Eye (tissue), 1 donor: ENCODE data around the gene PDE6C.

Source experiments
- DNase-seq: peaks from one replicate; pipeline ENCODE4 v3.0.0-alpha.2; 2015

PDE6C gene

DNA sequence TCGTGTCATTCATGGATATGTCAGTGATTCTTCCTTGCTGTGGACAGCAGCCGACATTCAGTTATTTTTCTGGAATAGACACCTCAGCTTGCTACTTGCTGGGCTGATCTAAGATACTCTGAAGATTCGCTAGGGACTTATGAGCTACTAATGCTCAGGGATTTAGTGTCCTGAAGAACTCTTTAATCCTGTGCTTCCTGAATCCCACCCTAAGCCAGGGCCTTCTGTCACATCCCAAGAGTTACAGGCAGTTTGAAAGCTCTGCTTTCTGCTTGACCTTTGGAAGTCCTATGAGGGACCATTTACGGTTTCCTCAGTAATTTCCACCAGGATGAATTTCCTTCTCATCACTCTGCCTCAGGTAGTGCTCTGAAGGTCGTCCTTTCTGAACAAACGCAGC, at the start of gene PDE6C:
Gene PDE6C (plus strand): TSS at position 227 of the 400 bp plus-strand sequence. CDS start 189 bp downstream, outside the sequence.
- DNase-seq = no peak

DNA sequence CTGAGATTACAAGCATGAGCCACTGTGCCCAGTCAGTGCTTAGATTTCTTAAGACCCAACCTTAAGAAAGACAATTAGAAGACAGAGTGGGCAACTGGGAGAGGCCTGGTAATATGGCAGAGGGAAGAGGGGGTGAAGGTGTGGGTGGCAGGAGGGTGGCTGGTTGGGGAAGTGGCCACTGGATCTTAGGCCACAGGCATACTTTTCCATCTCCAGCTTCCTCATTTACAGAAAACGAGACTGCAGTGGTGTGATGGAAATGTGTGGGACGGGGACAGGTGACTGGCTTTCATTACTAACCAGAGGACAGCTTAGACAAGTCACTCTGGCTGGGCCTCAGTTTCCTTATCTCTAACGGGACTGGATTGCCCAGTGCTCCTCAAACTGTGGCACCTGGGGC, 46.9 kb upstream of the PDE6C start:
- DNase-seq = no peak

DNA sequence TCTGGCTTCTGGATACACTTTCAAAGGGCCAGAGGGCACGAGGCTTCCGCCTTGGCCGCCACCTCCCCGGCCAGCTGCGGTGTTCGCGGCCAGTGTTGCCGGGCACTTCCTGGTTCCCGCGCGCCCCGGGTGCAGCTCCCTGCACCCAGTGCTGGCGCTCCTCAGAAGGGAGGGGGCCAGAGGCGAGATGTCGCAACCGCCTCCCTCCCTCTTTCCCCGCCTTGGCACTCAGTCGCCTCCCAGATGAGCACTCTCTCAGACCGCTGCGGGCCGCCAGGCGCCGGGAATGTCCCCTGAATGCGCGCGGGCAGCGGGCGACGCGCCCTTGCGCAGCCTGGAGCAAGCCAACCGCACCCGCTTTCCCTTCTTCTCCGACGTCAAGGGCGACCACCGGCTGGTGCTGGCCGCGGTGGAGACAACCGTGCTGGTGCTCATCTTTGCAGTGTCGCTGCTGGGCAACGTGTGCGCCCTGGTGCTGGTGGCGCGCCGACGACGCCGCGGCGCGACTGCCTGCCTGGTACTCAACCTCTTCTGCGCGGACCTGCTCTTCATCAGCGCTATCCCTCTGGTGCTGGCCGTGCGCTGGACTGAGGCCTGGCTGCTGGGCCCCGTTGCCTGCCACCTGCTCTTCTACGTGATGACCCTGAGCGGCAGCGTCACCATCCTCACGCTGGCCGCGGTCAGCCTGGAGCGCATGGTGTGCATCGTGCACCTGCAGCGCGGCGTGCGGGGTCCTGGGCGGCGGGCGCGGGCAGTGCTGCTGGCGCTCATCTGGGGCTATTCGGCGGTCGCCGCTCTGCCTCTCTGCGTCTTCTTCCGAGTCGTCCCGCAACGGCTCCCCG, 45.7 kb upstream of the PDE6C start, which contains the start of gene FFAR4:
Gene FFAR4 (plus strand): TSS at position 231 of the 842 bp plus-strand sequence. CDS start 56 bp downstream, at position 287.
- DNase-seq = peak; percentile 50

DNA sequence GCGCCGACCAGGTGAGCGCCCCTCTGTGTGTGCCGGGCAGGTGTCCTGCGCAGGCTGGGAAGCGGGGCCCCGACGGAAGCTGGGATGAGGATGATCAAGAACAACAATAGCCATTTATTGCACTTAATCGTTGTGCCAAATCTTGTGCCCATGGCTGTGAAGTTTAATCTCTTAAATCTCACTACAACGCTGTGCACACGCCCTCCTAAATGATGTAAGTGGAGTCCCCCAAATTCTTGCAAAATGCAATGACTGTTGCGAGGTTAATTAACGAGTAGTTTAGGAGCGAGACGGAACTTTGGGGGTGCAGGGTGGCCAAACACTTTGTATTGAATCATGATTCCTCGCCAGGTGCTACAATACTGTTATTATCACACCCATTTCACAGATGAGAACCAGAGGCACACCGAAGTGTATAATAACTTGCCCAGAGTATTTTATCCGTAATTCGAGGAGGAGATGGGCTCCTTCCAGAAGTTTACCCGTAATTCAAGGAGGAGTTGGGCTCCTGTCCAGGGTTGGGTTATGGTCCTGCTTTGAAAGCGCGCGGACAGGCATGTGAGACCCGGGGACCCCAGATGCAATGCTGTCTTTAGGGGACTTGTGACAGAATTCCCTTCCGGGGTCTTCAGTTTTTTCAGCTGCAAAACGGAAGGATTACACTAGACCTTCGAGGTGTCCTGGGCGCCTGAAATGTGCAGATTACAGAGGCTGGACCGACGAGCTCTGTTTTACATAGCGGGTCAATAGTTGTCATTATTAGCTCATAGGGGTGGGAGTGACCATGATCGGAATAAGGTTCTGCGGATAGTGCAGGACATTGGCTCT, 44.8 kb upstream of the PDE6C start:
- peak; percentile 24 for DNase-seq

DNA sequence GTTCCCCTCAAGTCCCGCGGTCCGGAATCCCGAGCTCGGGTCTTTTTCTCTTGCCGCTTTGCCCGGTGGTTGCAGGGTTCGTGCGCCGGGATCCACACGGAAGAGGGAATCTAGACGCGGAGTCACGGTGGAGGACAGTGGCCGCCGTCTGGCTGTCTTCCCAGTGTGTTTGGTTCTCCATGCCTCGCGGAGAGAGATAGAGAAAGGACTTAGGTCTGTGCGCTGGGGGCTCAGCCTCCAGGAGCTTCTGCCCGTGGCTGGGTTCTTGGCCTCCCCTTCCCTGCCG, 44.3 kb upstream of the PDE6C start:
- no peak for DNase-seq

DNA sequence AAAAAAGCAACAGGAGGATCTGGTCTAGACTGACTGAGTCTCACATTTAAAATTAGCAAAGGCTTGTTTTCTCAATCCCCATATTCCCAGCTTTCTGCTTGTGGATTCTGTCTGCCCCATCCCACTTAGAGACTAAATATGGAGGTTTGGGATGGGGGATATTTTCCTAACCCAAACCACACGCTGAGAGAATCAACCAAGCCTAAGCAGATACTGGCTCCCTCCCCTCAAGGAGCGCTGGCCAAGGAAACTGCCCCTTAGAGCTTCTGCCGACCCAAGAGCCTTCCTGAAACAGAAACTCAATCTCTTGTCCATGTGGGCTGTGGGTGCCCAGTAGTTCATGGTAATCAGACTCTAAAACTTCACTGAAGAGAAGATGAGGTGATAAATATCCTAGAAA, 42.0 kb upstream of the PDE6C start:
- DNase-seq = no peak

DNA sequence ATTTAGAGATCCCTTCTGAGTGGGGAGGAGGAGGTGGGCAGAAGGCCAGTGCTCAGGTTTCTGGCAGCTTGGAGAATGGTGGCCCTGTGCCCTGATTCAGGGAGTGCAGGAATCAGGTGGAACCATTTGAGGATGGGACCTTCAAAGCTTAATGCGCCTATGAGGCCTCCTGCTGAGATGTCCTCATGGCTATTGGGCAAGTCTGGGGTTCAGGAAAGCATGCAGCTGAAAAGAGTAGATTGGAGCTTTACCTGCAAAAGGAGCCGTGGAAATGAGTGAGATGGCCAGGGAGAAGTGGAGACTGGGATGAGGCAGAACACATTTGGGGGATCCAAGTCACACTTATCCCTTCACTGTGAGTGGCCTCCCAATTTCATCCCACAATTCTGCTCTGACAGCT, 39.7 kb upstream of the PDE6C start:
- no peak for DNase-seq

DNA sequence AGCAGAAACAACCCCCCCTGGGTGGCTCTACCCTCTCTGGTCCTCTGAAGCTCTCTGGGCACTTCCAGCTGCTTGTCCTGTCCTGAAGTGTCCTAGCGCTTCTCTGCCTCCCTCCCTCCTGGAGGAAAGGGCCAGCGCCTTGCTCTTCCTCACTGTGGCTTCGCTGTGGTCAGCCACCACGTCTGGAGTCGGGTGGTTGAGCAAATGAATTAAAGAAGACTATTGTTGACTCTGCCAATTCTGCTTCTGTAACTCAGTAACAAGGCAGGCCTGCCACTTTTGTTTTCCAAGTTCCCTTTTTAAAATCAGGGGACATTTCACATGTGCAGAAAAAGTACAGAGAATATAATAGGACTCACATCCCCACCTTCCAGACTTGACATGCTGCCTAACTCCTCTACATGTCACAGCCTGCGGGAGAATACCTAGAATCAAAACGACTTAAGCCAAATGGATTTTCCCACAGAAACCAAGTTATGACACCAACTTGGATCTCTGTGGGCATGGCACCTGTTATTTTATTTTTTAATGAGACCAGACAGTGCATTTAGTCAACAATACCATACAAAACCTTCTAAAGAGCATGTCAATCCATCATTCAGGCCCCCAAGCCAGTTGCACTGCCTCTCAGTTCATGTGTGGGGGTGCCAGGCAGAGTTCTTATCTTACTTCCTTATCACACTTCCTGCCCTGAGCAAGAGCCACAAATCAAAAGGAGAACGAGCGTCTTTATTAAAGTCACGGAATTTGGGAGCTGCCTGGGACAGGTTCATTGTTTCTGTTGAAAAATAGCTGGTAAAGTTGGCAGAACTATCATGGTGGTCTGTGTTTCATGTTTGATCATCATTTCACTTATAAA, 39.1 kb upstream of the PDE6C start:
- DNase-seq = no peak

DNA sequence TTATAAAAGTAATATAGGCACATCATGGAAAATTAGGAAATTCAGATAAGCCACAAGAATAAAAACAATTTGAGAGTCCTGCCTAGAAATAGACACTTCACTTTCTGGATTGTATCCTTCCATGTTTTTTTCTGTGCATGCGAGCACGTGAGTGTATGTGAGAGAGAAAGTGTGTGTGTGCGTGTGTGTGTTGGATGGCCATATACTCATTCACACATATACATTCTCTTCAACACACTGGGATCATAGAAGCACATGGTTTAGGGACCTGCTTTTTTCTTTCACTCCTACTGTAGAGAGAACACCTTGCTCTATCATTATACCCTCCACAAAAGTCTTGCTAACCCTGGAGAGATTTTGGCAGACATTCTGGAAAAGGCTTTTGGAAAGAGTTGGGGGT, 38.4 kb upstream of the PDE6C start:
- no peak for DNase-seq

DNA sequence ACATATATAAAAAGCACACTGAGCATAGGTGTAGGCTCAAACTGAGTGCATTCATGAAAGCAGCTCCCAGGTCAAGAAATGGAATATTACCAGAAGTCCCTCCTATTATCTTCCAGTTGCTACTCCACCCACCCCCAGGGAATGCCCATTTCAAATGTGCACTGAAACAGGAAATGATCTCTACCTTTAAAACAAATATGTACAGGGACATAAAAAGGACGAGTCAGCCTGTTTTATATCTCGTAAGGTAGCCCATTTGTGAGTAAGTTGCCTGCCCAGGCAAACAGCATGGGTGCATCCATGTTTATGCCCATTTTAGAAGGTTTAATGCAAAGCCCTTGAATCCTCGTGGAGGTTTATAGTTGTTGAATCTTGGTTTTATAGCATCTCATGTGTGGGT, 35.4 kb upstream of the PDE6C start:
- no peak for DNase-seq

DNA sequence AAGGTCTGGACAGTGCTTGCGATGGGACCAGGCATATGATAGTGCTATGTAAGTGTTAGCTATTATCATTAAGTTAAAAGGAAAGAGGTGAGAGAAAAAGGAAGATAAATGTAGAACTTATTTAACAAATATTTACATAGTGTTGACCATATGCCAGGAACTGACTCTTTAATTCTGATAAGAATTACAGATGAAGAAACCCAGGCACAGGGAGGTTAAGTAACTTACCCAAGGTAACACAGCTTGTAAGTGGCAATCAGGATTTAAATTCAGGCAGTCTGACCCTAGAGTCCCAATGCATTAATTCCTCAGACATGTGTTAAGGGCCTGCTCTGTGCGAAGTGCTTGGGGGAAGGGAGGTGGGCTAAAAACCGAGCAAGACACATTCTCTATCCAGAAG, 34.8 kb upstream of the PDE6C start:
- DNase-seq = no peak

DNA sequence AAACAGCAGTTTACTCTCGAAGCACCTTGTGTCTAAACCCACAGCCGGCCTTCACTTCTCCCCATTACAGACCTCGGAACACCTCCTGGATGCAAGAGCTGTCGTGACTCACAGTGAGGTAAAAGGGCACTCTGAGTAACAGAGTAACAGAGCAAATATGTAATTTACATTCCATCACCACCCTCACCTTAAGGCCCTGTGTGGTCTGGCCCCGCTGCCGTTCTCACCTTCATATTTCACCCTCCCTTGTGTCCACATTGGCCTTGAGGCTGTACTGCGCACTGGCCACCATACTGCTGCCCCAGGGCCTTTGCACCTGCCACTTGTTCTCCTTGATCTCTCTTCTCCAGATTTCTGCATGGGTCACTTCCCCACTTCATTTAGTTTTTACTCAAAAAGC, 33.2 kb upstream of the PDE6C start:
- no peak for DNase-seq

DNA sequence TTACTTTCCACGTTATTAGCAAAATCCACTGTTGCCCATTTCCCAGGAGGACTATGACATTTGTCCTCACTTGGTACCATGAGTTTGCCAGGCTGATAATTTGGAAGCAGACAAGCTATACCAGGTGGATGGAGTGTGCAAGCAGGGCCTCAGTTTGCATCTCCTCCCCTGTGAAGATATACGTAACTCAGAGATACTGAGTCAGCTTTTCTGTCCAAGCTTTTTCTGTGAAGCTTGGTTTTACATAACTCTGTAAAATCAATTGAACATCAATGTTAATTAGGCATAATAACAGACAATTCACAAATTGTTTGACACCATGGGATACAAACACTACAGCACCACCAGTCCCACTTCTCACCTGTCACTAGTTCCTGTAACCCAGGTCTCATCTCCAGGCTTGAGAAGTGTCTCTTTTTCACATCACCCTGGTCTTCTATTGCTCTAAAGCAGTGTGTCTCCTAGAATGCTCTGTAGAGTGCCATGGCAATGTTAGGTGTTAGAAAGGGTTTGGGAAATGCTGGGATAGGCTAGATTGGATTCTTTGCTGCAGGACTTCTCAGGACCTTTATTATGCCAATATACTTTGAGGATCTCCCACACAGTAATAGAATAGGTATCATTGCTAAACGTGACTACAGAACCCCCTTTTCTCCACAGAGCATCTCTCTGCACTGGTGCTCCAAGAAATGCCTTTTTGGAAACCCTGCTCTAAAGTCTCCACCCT, 32.2 kb upstream of the PDE6C start:
- no peak for DNase-seq

DNA sequence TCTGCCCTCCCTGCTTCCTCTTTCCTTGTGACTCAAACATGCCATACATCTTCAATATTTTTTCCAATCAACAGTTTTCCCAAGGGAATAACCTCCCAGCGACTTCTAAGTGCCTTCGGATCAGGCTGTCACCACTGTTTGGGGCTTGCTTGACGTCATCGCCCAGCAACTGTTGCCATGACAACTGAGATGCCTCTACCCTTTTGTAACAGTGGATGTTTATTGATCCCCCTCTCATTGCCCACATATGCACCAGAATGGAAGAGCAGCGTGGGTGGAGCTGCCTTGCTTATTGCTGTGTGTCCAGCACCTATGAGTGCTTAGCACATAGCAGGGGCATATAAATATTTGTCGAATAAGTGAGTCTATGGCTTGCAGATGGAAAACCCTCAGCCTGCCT, 31.5 kb upstream of the PDE6C start:
- DNase-seq = peak; percentile 94

DNA sequence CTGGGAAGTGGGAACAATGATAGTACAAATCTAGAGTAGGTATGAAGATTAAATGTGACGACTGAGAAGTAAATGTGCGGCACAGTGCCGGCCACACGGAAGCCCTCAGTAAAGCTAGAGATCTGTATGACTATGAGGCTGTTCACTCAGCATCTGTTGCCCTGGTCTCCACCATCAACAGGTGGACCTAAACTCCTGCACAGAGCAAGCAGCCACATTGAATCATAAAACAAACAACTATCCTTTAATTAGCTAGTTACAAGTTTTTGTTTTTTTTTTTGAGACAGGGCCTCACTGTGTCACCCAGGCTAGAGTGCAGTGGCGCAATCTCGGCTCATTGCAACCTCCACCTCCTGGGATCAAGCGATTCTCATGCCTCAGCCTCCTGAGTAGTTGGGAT, 27.9 kb upstream of the PDE6C start:
- no peak for DNase-seq

DNA sequence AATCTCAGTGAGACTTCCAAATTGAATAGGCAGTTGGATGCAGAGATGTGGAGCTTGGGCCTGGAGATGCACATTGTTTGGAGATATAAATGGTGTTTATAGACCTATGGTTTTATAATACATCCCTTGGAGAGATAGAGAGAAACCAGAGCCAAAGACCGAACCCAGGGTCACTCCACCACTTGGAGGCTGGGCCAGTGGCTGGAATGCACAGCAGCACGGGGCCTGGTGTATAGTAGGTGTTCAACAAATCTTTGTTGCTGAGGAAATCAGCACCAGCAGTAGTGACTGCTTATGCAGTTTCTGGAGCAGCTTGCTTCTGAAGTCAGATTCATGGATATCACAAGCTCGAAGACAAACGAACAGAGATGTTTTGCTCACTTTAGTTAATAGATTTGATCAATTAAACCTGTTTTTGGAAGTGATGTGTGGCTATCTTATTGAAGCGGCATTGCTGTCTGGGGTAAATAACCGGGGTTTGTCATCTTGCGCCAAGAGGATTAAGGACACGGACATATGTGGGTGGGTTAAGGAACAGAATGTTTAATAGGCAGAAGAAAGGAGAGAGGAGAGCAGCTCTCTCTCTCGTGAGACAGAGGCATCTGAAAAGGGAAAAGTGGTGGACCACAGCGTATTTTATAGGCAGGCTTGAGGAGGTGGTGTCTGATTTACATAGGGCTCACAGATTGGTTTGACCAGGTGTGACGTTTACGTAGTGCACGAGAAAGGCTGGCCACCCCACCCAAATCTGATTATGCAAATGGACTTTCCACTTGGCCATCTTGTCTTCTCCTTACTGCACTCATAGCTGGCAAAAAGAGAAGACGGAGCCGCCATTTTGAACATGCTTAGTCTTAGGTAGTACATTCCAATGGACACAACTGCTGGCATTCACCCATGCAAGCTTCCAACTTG, 22.4 kb upstream of the PDE6C start:
- DNase-seq = no peak

DNA sequence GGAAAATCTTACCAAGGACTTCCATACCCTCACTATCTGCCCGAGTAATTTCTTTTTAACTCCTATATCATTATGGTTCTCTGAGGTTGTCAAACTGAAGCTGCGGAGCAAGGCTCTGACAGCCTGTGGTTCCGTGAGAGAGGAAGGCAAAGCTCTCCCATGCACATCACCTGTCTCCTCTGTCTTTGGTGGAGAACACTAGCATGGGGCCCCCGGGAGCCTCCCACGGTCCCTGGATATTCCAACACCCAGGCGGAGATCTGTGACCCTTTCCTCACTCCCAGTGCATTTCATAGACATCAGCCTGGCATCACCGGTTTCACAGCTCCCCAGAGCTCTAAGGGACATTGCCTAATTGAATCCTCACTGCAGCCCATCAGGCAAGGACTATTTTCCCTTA, 21.7 kb upstream of the PDE6C start:
- DNase-seq = no peak

DNA sequence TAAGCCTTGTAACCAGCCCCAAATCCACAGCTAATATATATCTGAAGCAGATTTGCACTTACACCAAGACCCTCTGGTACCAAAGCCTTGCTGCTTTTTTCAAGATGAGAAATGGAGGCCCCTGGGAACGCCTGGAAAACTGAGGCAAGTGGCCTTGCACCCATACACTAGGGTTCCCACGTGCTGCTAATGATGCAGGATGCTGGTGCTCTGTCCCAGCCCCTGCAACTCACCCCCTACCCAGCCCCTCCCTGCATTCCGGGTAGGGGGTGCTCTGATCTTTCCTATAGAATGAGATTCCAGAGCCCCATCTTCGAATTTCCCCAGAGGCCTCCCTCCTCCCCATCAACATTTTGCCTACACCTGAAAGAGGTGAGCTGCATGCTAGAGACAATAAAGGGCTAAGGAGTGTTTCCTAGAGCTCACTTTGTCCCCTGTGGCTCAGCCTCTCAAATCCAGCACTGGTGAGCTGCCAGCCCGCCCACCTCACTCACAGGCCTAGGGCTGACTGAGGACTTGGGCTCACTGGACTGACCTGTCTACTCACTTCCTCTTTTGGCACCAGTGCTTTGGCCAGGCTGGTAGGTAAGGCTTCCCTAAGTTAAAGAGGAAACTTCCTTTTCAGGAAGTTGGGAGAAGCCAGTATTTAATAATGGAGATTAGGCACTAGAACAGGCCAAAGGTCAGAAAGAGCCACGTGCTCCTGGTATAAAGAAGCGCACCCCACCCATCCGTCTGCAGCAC, 21.1 kb upstream of the PDE6C start:
- no peak for DNase-seq

DNA sequence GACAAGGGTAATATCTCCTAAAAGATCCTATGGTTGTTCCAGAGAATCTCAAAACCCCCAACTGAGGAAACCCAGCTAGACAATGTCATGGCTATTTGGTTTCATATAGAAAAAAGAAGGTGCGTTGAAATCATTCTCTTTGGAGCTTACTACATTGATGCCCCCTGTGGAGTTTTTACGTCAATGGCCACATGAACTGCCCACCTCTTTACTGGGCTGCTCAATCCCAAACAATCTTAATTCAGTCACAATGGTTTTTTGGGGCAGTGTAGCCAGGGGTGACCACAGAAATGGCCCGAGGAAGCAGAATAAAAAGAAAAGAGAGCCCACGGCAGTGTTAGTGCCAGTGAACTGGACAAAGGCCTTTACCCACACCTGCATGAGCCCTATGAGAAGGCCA, 19.1 kb upstream of the PDE6C start:
- DNase-seq = no peak

DNA sequence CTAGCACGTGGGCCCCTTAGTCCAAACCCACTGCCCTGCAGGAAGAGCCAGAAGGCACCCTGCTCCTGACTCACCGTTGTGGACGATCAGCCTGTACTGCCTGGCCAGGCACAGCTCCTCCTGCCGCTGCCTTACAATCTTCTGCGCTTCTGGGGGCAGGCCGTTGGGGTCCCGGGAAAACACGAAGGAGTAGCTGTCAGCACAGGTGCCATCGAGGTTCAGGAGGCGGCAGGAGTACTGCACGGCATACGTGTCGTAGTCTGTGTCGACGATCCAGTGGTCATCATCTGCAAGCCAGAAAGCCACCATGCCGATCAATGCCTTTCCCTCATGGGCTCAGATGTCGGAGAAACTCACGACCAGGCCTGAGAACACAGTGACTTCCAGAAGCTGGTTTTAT, 18.6 kb upstream of the PDE6C start:
- DNase-seq = no peak

DNA sequence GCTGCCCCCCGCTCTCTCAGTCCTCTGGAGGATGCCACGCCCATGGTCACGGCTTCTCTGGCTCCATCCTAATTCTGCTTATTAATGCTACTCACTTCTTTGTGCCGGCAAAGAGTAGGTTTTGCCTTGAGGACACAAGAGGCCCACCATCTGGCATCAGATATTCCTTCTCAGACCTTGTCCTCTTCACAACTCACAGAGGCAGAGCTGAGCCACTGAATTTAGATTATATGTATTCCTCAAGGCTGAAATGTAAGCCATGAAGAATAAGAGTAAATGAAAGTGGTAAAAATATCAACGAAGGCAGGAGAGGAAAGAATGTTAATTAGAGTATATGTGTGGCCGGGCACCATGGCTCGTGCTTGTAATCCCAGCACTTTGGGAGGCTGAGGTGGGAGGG, 17.8 kb upstream of the PDE6C start:
- DNase-seq = no peak
